PC-9 (cell line): ENCODE data around the gene GRIP2. TPM values are rescaled to one million over a fixed set of nuclear protein-coding genes. Genes with fewer than 3 reads are reported as not detected.

ENCODE experiments used
- BruUV-seq: library from RNA; stranded (reverse); fragments of 400-500 nt; replicated peaks from 2 replicates; lab custom pipeline; 2021; lab: Mats Ljungman, UMichigan
- CTCF ChIA-PET: fragments of 300-600 bp; sonication (Branson Sonifier 250); formaldehyde crosslinking; loops from one replicate; lab custom pipeline; 2022; ENCODE audit warnings: antibody characterized with exemption; lab: Charles Lee
- POLR2A ChIA-PET: fragments of 300-600 bp; sonication (Branson Sonifier 250); formaldehyde crosslinking; loops from one replicate; lab custom pipeline; 2022; ENCODE audit warnings: antibody characterized with exemption; ENCODE audit not compliant: unreplicated experiment; lab: Charles Lee
- DNase-seq, 2 experiments: peaks; one replicate each; pipeline versions ENCODE4 v3.0.0 to v3.0.0-alpha.2; 2015 to 2022; ENCODE audit warnings: mixed read lengths in 1 of 2
- H2AFZ ChIP-seq: fragments of 200-600 bp; sonication (generic); 2 replicates; pipeline ENCODE4 v1.8.1; 2017; ENCODE audit warnings: antibody characterized with exemption
- H3F3A ChIP-seq: fragments of 200-600 bp; sonication (generic); 2 replicates; pipeline ENCODE4 v1.8.1; 2017; ENCODE audit warnings: antibody characterized with exemption, mild to moderate bottlenecking, low read depth; ENCODE audit not compliant: insufficient read depth
- H3K27ac ChIP-seq: fragments of 200-600 bp; sonication (generic); 2 replicates; pipeline ENCODE4 v1.6.1; 2016; ENCODE audit warnings: mixed run types
- H3K27me3 ChIP-seq: fragments of 200-600 bp; sonication (generic); 2 replicates; pipeline ENCODE4 v1.6.1; 2016; ENCODE audit warnings: low read depth, mixed run types; ENCODE audit not compliant: insufficient read depth
- H3K36me3 ChIP-seq: fragments of 200-600 bp; sonication (generic); 2 replicates; pipeline ENCODE4 v1.6.1; 2016; ENCODE audit warnings: low read depth, mixed run types
- H3K4me1 ChIP-seq: fragments of 200-600 bp; sonication (generic); replicated peaks from 2 replicates; pipeline ENCODE4 v1.6.1; 2016; ENCODE audit warnings: mixed run types; ENCODE audit not compliant: insufficient read depth
- H3K4me2 ChIP-seq: fragments of 200-600 bp; sonication (generic); 2 replicates; pipeline ENCODE4 v1.6.1; 2017; ENCODE audit warnings: mixed run types
- H3K4me3 ChIP-seq: fragments of 200-600 bp; sonication (generic); 2 replicates; pipeline ENCODE4 v1.6.1; 2016; ENCODE audit warnings: mixed run types
- H3K79me2 ChIP-seq: fragments of 200-600 bp; sonication (generic); 2 replicates; pipeline ENCODE4 v1.6.1; 2017; ENCODE audit warnings: low read depth, mixed run types
- H3K9me2 ChIP-seq: fragments of 200-600 bp; sonication (generic); 2 replicates; pipeline ENCODE4 v1.8.1; 2017; ENCODE audit warnings: mild to moderate bottlenecking; ENCODE audit not compliant: insufficient read depth
- H3K9me3 ChIP-seq: fragments of 200-600 bp; sonication (generic); 2 replicates; pipeline ENCODE4 v1.8.1; 2016; ENCODE audit warnings: low read depth; ENCODE audit not compliant: insufficient read depth
- H4K20me1 ChIP-seq: fragments of 200-600 bp; sonication (generic); 2 replicates; pipeline ENCODE4 v1.8.1; 2017; ENCODE audit not compliant: insufficient read depth
- EZH2 ChIP-seq: fragments of 200-600 bp; sonication (generic); IDR thresholded peaks from 2 replicates; pipeline ENCODE4 v1.8.0; 2017; ENCODE audit warnings: antibody characterized with exemption, low read depth
- intact Hi-C: fragments of 100-400 bp; cut with micrococcal nuclease; formaldehyde crosslinking; loops from one replicate; pipeline ENCODE4 v1.10.0; 2022; ENCODE audit not compliant: unreplicated experiment
- total RNA-seq: library from RNA; stranded (reverse); gene quantifications from 2 replicates; pipeline ENCODE4 v1.2.3, GENCODE V29; 2021
- TF ChIP-seq, protein P1 (sequence below): fragments of 200-600 bp; sonication (generic); conservative IDR thresholded peaks from 2 replicates; pipeline ENCODE4 v1.6.1; 2017; ENCODE audit warnings: mixed run types, antibody characterized with exemption, mild to moderate bottlenecking, moderate library complexity

Gene GRIP2
- total RNA-seq, 1 experiment from 2014 or later = not detected

DNA sequence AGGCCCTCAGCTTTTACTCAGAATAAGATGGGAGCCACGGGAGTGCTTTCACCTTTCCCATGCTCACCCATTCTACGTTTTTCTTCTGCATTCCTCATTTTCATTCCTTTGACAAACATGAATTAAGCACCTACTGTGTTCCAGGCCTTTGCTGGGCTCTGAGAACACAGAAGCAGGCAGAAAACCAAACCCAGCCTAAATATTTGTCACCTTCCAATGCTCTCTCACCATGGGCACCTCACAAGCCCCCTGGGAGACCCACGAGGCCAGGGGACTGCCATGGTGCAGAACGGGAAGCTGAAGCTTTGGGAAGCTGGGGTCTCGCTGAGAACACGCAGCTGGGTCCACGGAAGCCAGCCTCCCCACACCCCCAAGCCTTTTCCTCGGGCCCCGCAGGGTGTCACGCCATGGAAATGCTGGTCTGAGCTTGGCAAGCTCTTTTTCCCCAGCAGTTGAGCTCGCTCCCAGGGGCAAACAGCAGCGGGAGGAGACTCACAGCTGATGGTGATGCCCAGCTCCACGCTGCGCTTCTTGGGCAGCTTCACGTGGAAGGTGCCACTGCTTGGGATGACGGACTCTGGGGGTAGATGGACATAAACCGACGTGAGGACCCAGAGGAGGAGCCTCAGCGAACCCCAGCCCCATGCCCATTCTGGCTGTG lies 27.7 kb downstream of the GRIP2 start:
- peaks cover 5% of the 10 kb centered on the region; the same call in 1 of the 2 replicates for H3F3A ChIP-seq
- no peak overlapping the region for H3K4me3 ChIP-seq
- BruUV-seq = no TSS peak
- no peaks in the 10 kb centered on the region; the same call in 1 of the 2 replicates for H4K20me1 ChIP-seq
- TF ChIP-seq, protein P1, sequence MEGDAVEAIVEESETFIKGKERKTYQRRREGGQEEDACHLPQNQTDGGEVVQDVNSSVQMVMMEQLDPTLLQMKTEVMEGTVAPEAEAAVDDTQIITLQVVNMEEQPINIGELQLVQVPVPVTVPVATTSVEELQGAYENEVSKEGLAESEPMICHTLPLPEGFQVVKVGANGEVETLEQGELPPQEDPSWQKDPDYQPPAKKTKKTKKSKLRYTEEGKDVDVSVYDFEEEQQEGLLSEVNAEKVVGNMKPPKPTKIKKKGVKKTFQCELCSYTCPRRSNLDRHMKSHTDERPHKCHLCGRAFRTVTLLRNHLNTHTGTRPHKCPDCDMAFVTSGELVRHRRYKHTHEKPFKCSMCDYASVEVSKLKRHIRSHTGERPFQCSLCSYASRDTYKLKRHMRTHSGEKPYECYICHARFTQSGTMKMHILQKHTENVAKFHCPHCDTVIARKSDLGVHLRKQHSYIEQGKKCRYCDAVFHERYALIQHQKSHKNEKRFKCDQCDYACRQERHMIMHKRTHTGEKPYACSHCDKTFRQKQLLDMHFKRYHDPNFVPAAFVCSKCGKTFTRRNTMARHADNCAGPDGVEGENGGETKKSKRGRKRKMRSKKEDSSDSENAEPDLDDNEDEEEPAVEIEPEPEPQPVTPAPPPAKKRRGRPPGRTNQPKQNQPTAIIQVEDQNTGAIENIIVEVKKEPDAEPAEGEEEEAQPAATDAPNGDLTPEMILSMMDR = no peak
- TF ChIP-seq EZH2 = no peak
- H2AFZ ChIP-seq = no peak overlapping the region
- H3K9me2 ChIP-seq = no peaks in the 10 kb centered on the region
- ChIA-PET POLR2A (no interaction called here), CTCF (interaction anchor here (0.6 kb wide), 1 partner anchor 309 kb away, joined by 6 read pairs; no protein-coding TSS in a partner anchor)
- H3K36me3 ChIP-seq = no peaks in the 10 kb centered on the region
- H3K9me3 ChIP-seq = no peaks in the 10 kb centered on the region
- no peaks in the 10 kb centered on the region for H3K27me3 ChIP-seq
- intact Hi-C loops = no loop called here
- DNase-seq = no peak
- H3K4me1 ChIP-seq = 0 out of 2 replicates have a peak, but pooled peaks cover 5% of the 10 kb centered on the region
- H3K27ac ChIP-seq = no peak overlapping the region
- no peak overlapping the region for H3K4me2 ChIP-seq
- H3K79me2 ChIP-seq = no peaks in the 10 kb centered on the region

DNA sequence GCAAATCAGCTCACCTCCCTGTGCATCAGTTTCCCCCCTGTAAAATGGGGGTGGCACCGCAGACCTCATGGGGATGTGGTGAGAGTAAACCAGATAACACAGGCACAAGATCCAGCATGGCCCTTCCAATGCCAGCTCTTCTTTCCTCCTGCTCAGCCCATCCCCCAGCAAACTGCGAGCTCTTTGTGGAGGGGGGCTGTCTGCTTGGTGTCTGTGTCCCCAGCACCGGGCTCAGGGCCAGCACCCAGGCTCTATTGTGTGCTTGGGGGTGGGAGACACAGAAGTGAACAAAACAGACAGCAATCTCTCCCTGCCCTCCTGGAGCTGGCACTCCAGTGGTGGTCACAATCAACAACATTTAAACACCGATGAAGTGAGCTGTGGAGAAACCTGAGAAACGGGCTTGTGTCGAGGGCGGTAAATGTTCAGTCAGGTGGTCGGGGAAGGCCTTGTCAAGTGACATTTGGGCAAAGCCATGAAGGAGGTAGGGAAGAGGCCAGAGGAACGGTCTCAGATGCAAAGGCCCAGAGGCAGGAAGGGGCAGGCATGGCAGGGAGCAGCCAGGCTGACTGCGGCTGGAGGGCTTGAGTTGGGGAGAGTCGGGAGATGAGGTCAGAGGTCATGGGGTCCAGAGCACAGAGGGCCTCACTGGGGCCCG lies 28.4 kb downstream of the GRIP2 start:
- Histone ChIP-seq H3K4me1 (0 out of 2 replicates have a peak, but pooled peaks cover 5% of the 10 kb centered on the region), H3K9me2 (no peaks in the 10 kb centered on the region), H3K27ac (no peak overlapping the region), H3K36me3 (no peaks in the 10 kb centered on the region), H3K4me3 (no peak overlapping the region), H4K20me1 (no peaks in the 10 kb centered on the region; the same call in 1 of the 2 replicates), H3K4me2 (no peak overlapping the region), H3K79me2 (no peaks in the 10 kb centered on the region), H3K27me3 (no peaks in the 10 kb centered on the region), H3F3A (peaks cover 6% of the 10 kb centered on the region; the same call in 1 of the 2 replicates), H3K9me3 (no peaks in the 10 kb centered on the region), H2AFZ (no peak overlapping the region)
- intact Hi-C loops = no loop called here
- ChIA-PET CTCF (interaction anchor here (0.6 kb wide), 1 partner anchor 308 kb away, joined by 6 read pairs; no protein-coding TSS in a partner anchor), POLR2A (no interaction called here)
- no TSS peak for BruUV-seq
- DNase-seq = no peak
- TF ChIP-seq EZH2 = no peak
- TF ChIP-seq, protein P1 = no peak

DNA sequence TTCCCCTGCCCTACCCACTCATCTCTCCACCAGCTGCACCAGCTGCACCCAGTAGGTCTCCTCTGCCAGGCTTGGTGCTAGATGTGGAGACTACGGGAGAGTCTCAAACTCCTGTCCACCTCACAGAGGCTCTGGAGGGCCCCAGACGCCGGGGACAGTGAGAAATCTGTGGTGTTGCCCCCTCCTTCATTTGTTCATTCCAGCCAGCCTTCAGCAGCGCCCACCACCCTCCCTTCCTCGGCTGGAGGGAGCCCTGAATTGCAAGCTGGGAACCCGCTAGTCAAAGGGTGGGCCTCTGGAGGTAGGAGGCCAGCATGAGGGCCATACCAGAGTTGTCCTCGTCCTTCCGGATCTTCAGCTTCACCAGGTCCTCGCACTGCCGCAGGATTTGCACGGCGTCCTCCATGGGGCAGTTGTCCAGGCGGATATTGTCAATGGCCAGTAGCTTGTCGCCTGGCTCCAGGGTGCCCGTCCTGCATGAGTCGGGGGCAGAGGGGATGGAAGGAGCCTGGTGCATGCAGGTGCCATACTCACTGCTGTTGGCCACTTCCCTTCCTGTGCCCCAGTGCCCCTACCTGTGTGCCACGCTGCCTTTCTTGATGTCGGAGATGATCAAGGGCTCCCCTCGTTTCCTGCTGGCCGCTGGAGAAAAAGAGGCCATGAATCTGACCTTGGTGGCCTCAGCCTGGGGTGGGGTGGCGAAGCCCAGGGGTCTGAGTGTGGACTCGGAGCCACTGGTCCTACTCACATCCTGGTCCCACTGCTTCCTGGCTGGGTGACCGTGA lies 29.1 kb downstream of the GRIP2 start:
- no peak overlapping the region for H3K4me3 ChIP-seq

More for the DNA sequence above, 29.1 kb downstream of the GRIP2 start:
- no peaks in the 10 kb centered on the region for H3K27me3 ChIP-seq
- no peaks in the 10 kb centered on the region for H3K9me3 ChIP-seq
- intact Hi-C loops = no loop called here
- H2AFZ ChIP-seq = no peak overlapping the region
- peaks cover 6% of the 10 kb centered on the region; the same call in 1 of the 2 replicates for H3F3A ChIP-seq
- no peak overlapping the region for H3K27ac ChIP-seq
- no peak for TF ChIP-seq EZH2
- TF ChIP-seq, protein P1 = no peak
- H3K79me2 ChIP-seq = no peaks in the 10 kb centered on the region
- no peak overlapping the region for H3K4me2 ChIP-seq
- POLR2A ChIA-PET = interaction anchor here (0.7 kb wide), 1 partner anchor 598 kb away, joined by 3 read pairs; no protein-coding TSS in a partner anchor
- H3K4me1 ChIP-seq = 0 out of 2 replicates have a peak, but pooled peaks cover 5% of the 10 kb centered on the region
- DNase-seq = no peak
- no TSS peak for BruUV-seq
- H3K9me2 ChIP-seq = no peaks in the 10 kb centered on the region
- H3K36me3 ChIP-seq = no peaks in the 10 kb centered on the region
- CTCF ChIA-PET = interaction anchor here (0.6 kb wide), 1 partner anchor 196 kb away, joined by 8 read pairs; no protein-coding TSS in a partner anchor
- no peaks in the 10 kb centered on the region; the same call in 1 of the 2 replicates for H4K20me1 ChIP-seq
